Measurements from ENCODE around the gene C1QA. TPM values are rescaled to one million over a fixed set of nuclear protein-coding genes. Genes with fewer than 3 reads are reported as not detected.

Gene C1QA
- polyA plus RNA-seq, 1 of the 3 experiments (the other 2 are of a cell fraction): not detected

DNA sequence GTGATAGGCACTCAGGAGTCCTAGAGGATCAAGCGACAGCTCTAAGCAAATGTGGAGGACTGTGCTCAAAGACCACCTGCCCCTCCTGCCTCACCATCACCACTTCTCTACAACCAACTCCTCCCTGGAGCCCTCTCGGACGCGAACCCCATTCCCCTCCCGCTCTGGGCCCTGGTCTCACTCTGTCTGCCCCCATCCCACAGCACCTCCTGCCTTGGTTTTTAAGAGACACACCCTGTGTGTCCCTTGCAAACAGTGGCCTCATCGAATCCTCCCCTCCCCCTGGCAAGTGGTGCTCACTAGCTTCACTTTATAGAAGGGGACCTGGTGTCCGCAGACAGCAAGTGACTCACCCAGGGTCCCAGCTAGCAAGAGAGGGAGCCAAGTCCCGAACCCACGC lies 44.4 kb upstream of the C1QA start:
- no peaks in the 10 kb centered on the region for H3K9me2 ChIP-seq
- no peak overlapping the region for H2AFZ ChIP-seq (ENCODE audit: low read depth)
- TF ChIP-seq, protein P1, sequence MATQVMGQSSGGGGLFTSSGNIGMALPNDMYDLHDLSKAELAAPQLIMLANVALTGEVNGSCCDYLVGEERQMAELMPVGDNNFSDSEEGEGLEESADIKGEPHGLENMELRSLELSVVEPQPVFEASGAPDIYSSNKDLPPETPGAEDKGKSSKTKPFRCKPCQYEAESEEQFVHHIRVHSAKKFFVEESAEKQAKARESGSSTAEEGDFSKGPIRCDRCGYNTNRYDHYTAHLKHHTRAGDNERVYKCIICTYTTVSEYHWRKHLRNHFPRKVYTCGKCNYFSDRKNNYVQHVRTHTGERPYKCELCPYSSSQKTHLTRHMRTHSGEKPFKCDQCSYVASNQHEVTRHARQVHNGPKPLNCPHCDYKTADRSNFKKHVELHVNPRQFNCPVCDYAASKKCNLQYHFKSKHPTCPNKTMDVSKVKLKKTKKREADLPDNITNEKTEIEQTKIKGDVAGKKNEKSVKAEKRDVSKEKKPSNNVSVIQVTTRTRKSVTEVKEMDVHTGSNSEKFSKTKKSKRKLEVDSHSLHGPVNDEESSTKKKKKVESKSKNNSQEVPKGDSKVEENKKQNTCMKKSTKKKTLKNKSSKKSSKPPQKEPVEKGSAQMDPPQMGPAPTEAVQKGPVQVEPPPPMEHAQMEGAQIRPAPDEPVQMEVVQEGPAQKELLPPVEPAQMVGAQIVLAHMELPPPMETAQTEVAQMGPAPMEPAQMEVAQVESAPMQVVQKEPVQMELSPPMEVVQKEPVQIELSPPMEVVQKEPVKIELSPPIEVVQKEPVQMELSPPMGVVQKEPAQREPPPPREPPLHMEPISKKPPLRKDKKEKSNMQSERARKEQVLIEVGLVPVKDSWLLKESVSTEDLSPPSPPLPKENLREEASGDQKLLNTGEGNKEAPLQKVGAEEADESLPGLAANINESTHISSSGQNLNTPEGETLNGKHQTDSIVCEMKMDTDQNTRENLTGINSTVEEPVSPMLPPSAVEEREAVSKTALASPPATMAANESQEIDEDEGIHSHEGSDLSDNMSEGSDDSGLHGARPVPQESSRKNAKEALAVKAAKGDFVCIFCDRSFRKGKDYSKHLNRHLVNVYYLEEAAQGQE (IDR thresholded peaks at IDR 0.05; ENCODE audit: low read depth, low read length): no peak
- no peak for TF ChIP-seq RAD21 (IDR thresholded peaks at IDR 0.05; ENCODE audit: low read length)
- no peak overlapping the region for H3K4me2 ChIP-seq
- H3K9ac ChIP-seq: no peak overlapping the region
- H3K4me3 ChIP-seq (ENCODE audit: low read depth in 2 of 2, low read length in 1 of 2): no peak overlapping the region
- peaks cover 0 to 6% of the 10 kb centered on the region in 2 experiments; a peak in 1 of 4 replicates for H3K4me1 ChIP-seq (ENCODE audit: control insufficient read depth in 1 of 2, insufficient read depth in 2 of 2, low read depth in 1 of 2, low read length in 1 of 2)
- no peaks in the 10 kb centered on the region for H3K36me3 ChIP-seq (replicated peaks in 1 of 2; ENCODE audit: control insufficient read depth in 1 of 2, insufficient read depth in 2 of 2, low read length in 1 of 2)
- ChIA-PET POLR2A (no interaction called here), CTCF (interaction anchor here (0.9 to 2.7 kb wide), 4 partner anchors 11 to 64 kb away, joined by 3 to 9 read pairs (median 3); no protein-coding TSS in a partner anchor)
- H4K20me1 ChIP-seq (ENCODE audit: insufficient read depth): no peaks in the 10 kb centered on the region
- WGBS (ENCODE audit: low lambda C conversion rate): 75% methylated on average over 9 of the region's 9 CpGs
- H3K9me3 ChIP-seq: no peaks in the 10 kb centered on the region
- 0 out of 2 replicates have a peak, but pooled peaks cover 3% of the 10 kb centered on the region for H3K27me3 ChIP-seq (ENCODE audit: insufficient read depth)
- H3K79me2 ChIP-seq (ENCODE audit: insufficient read depth): no peaks in the 10 kb centered on the region
- DNase-seq: no peak
- H3F3A ChIP-seq (replicated peaks; ENCODE audit: insufficient read depth): no peaks in the 10 kb centered on the region
- H3K27ac ChIP-seq (ENCODE audit: low read depth in 2 of 2, low read length in 1 of 2): no peak overlapping the region

DNA sequence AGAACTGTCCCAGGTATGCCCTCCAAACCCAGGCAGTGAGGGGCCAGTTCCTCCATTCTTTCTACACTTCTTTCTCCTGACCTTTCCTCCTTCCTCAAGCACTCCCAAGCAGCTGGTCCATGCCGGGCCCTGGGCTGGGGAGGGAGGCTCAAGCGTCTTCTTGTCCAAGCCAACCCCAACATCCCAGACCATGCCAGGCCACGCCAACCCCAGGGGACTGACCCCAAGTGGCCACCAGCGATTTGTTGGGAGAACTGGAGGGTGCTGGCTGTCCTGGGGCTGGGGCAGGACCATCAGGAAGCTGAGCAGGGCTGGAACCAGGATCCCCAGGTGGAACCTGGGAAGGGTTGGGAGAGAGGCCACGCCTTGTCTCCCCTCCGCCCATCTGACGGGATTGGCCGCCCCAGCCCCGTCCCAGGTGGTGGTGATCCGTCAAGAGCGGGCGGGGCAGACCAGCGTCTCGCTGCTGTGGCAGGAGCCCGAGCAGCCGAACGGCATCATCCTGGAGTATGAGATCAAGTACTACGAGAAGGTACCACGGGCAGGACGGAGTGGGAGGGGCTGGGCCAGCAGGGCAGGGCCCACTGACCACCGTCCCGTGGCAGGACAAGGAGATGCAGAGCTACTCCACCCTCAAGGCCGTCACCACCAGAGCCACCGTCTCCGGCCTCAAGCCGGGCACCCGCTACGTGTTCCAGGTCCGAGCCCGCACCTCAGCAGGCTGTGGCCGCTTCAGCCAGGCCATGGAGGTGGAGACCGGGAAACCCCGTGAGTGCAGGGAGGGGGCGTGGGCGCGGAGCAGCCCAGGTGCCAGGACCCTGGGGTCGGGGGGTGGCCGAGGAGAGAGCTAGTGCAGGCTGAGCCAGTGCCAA lies 43.3 kb upstream of the C1QA start:
- no peak for DNase-seq
- peaks cover 0 to 6% of the 10 kb centered on the region in 2 experiments; a peak in 1 of 4 replicates for H3K4me1 ChIP-seq (ENCODE audit: control insufficient read depth in 1 of 2, insufficient read depth in 2 of 2, low read depth in 1 of 2, low read length in 1 of 2)
- 0 out of 2 replicates have a peak, but pooled peaks cover 3% of the 10 kb centered on the region for H3K27me3 ChIP-seq (ENCODE audit: insufficient read depth)
- TF ChIP-seq, protein P1 (IDR thresholded peaks at IDR 0.05; ENCODE audit: low read depth, low read length): no peak
- no peak for TF ChIP-seq YY1 (IDR thresholded peaks at IDR 0.05; ENCODE audit: low read depth)
- no peak for TF ChIP-seq NRF1 (IDR thresholded peaks at IDR 0.05; ENCODE audit: low read depth, low read length)
- no peak for TF ChIP-seq GABPA (IDR thresholded peaks at IDR 0.05; ENCODE audit: low read depth)
- no peak overlapping the region for H3K27ac ChIP-seq (ENCODE audit: low read depth in 2 of 2, low read length in 1 of 2)
- H3K4me3 ChIP-seq (ENCODE audit: low read depth in 2 of 2, low read length in 1 of 2): no peak overlapping the region
- WGBS (ENCODE audit: low lambda C conversion rate): 68% methylated on average over 16 of the region's 38 CpGs
- no peaks in the 10 kb centered on the region for H3K9me3 ChIP-seq
- ChIA-PET POLR2A (no interaction called here), CTCF (interaction anchor here (0.7 to 1.0 kb wide), 2 partner anchors 9 to 10 kb away, joined by 3 read pairs; no protein-coding TSS in a partner anchor)
- H3K9me2 ChIP-seq: no peaks in the 10 kb centered on the region
- no peaks in the 10 kb centered on the region for H3K79me2 ChIP-seq (ENCODE audit: insufficient read depth)
- H4K20me1 ChIP-seq (ENCODE audit: insufficient read depth): no peaks in the 10 kb centered on the region
- H3F3A ChIP-seq (replicated peaks; ENCODE audit: insufficient read depth): no peaks in the 10 kb centered on the region
- no peak overlapping the region for H2AFZ ChIP-seq (ENCODE audit: low read depth)
- no peaks in the 10 kb centered on the region for H3K36me3 ChIP-seq (replicated peaks in 1 of 2; ENCODE audit: control insufficient read depth in 1 of 2, insufficient read depth in 2 of 2, low read length in 1 of 2)
- no peak overlapping the region for H3K9ac ChIP-seq
- H3K4me2 ChIP-seq: no peak overlapping the region
